ENCODE results near the gene PRKCA. TPM values are rescaled to one million over a fixed set of nuclear protein-coding genes. Genes with fewer than 3 reads are reported as not detected.
"Not testable (repeated sequence)": the region's sequence is repeated elsewhere in the genome, so short reads cannot be mapped to it uniquely, and the experiment has no call there.

PRKCA gene
- total RNA-seq, 1 experiment from 2014 or later = 22.6 TPM

DNA sequence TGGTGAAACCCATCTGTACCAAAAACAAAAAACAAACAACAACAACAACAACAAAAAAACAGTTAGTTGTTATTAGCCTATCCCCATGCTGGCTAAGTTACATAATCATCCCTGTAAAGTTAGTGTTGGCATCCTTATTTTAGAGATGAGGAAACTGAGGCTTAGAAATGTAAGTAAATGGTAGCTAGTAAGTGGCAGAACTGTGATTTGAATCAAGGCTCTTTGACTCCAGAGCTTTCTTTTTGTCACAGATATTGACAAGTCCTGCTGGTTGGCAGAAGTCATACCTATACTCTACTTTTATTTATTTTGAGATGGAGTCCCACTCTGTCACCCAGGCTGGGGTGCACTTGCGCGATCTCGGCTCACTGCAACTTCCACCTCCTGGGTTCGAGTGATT is 42.1 kb downstream of the PRKCA start:
- Histone ChIP-seq H3K27me3 (ENCODE audit: low read length) (no peaks in the 10 kb centered on the region), H3K9ac (ENCODE audit: low read length) (no peak overlapping the region), H3K9me2 (replicated peaks; ENCODE audit: low read length) (no peaks in the 10 kb centered on the region), H3K4me3 (ENCODE audit: low read length) (no peak overlapping the region), H2AFZ (ENCODE audit: low read length) (no peak overlapping the region), H3K27ac (ENCODE audit: low read length) (no peak overlapping the region), H3K36me3 (ENCODE audit: low read depth, low read length) (no peaks in the 10 kb centered on the region), H3F3A (ENCODE audit: low read length, unreplicated experiment) (peaks cover 15% of the 10 kb centered on the region), H3K4me1 (ENCODE audit: insufficient read depth, low read length) (peaks cover 40% of the 10 kb centered on the region), H3K79me2 (ENCODE audit: low read length) (peaks cover 65% of the 10 kb centered on the region), H3K9me3 (ENCODE audit: low read length) (no peaks in the 10 kb centered on the region), H4K20me1 (ENCODE audit: low read length) (no peaks in the 10 kb centered on the region), H3K4me2 (ENCODE audit: low read length) (no peak overlapping the region)
- intact Hi-C loops (cut with micrococcal nuclease) = no loop called here
- no peak for TF ChIP-seq EZH2phosphoT487 (IDR thresholded peaks at IDR 0.05; ENCODE audit: borderline replicate concordance, low read length)
- TF ChIP-seq, protein P1, sequence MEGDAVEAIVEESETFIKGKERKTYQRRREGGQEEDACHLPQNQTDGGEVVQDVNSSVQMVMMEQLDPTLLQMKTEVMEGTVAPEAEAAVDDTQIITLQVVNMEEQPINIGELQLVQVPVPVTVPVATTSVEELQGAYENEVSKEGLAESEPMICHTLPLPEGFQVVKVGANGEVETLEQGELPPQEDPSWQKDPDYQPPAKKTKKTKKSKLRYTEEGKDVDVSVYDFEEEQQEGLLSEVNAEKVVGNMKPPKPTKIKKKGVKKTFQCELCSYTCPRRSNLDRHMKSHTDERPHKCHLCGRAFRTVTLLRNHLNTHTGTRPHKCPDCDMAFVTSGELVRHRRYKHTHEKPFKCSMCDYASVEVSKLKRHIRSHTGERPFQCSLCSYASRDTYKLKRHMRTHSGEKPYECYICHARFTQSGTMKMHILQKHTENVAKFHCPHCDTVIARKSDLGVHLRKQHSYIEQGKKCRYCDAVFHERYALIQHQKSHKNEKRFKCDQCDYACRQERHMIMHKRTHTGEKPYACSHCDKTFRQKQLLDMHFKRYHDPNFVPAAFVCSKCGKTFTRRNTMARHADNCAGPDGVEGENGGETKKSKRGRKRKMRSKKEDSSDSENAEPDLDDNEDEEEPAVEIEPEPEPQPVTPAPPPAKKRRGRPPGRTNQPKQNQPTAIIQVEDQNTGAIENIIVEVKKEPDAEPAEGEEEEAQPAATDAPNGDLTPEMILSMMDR (conservative IDR thresholded peaks at IDR 0.05; ENCODE audit: low read depth, low read length) = no peak
- no peak for TF ChIP-seq EZH2 (IDR thresholded peaks at IDR 0.05; ENCODE audit: low read length, unreplicated experiment)
- BruUV-seq (replicated peaks) = no TSS peak
- DNase-seq (no peak), ATAC-seq (no peak)
- ChIA-PET POLR2A (ENCODE audit: unreplicated experiment) (interaction anchor here (0.6 kb wide), 1 partner anchor 15 kb away, joined by 4 read pairs; no protein-coding TSS in a partner anchor), CTCF (no interaction called here)

GRCh38 chr17:66345264-66345663 is 42.9 kb downstream of the PRKCA start:
- no peaks in the 10 kb centered on the region for H3K9me2 ChIP-seq (replicated peaks; ENCODE audit: low read length)
- ATAC-seq = no peak
- H2AFZ ChIP-seq (ENCODE audit: low read length) = no peak overlapping the region
- BruUV-seq (replicated peaks) = no TSS peak
- H3F3A ChIP-seq (ENCODE audit: low read length, unreplicated experiment) = peaks cover 17% of the 10 kb centered on the region
- no peaks in the 10 kb centered on the region for H4K20me1 ChIP-seq (ENCODE audit: low read length)
- no peak overlapping the region for H3K27ac ChIP-seq (ENCODE audit: low read length)
- ChIA-PET POLR2A (ENCODE audit: unreplicated experiment) (interaction anchor here (0.6 kb wide), 1 partner anchor 15 kb away, joined by 4 read pairs; no protein-coding TSS in a partner anchor), CTCF (interaction anchor here (0.5 kb wide), 1 partner anchor 9 kb away, joined by 4 read pairs; no protein-coding TSS in a partner anchor)
- no peak overlapping the region for H3K4me3 ChIP-seq (ENCODE audit: low read length)
- no peak overlapping the region for H3K9ac ChIP-seq (ENCODE audit: low read length)
- no peaks in the 10 kb centered on the region for H3K9me3 ChIP-seq (ENCODE audit: low read length)
- no peak for DNase-seq
- H3K27me3 ChIP-seq (ENCODE audit: low read length) = no peaks in the 10 kb centered on the region
- no peak overlapping the region for H3K4me2 ChIP-seq (ENCODE audit: low read length)
- intact Hi-C loops (cut with micrococcal nuclease) = loop anchor here (5.0 kb wide), 1 partner anchor 87 kb away; no protein-coding TSS in a partner anchor
- H3K4me1 ChIP-seq (ENCODE audit: insufficient read depth, low read length) = peaks cover 47% of the 10 kb centered on the region
- H3K79me2 ChIP-seq (ENCODE audit: low read length) = peaks cover 72% of the 10 kb centered on the region
- no peak for TF ChIP-seq EZH2 (IDR thresholded peaks at IDR 0.05; ENCODE audit: low read length, unreplicated experiment)
- TF ChIP-seq, protein P1 (conservative IDR thresholded peaks at IDR 0.05; ENCODE audit: low read depth, low read length) = no peak
- no peaks in the 10 kb centered on the region for H3K36me3 ChIP-seq (ENCODE audit: low read depth, low read length)

DNA sequence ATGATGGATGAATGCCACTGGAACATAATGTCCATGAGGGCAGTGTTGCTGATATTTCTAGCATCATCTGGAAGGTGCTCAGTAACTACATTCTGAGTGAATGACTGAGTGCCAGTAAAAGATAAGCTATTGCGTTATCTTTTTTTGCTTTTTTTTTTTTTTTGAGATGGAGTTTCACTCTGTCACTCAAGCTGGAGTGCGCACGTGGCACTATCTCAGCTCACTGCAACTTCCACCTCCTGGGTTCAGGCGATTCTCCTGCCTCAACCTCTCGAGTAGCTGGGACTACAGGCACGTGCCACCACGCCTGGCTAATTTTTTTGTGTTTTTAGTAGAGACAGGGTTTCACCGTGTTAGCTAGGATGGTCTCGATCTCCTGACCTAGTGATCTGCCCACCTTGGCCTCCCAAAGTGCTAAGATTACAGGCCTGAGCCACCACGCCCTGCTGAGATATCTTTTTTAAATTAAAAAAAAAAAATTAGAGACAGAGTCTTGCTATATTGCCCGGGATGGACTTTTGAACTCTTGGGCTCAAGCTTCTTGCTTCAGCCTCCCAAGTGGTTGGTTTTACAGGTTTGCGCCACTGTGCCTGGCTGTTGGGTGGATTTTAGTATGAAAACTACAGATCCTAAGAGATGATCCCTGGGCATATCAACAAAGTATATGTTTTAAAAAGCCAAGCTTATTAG is 43.7 kb downstream of the PRKCA start:
- BruUV-seq (replicated peaks); ATAC-seq; H2AFZ ChIP-seq (ENCODE audit: low read length); H4K20me1 ChIP-seq (ENCODE audit: low read length); DNase-seq; H3K27me3 ChIP-seq (ENCODE audit: low read length); H3K27ac ChIP-seq (ENCODE audit: low read length); H3K4me3 ChIP-seq (ENCODE audit: low read length); H3K4me2 ChIP-seq (ENCODE audit: low read length); H3K9me2 ChIP-seq (replicated peaks; ENCODE audit: low read length); H3K36me3 ChIP-seq (ENCODE audit: low read depth, low read length); H3K9me3 ChIP-seq (ENCODE audit: low read length); POLR2A ChIA-PET (ENCODE audit: unreplicated experiment); H3K9ac ChIP-seq (ENCODE audit: low read length): not testable (repeated sequence)
- intact Hi-C loops (cut with micrococcal nuclease) = loop anchor here (5.0 kb wide), 1 partner anchor 86 kb away; no protein-coding TSS in a partner anchor
- Histone ChIP-seq H3K79me2 (ENCODE audit: low read length) (peaks cover 72% of the 10 kb centered on the region), H3K4me1 (ENCODE audit: insufficient read depth, low read length) (peaks cover 56% of the 10 kb centered on the region), H3F3A (ENCODE audit: low read length, unreplicated experiment) (peaks cover 17% of the 10 kb centered on the region)
- CTCF ChIA-PET = interaction anchor here (0.5 kb wide), 1 partner anchor 8 kb away, joined by 4 read pairs; no protein-coding TSS in a partner anchor
